PC-3 (cell line): Measurements from ENCODE around the gene COL7A1.

Experiments used
- CTCF ChIP-seq: fragments of 300-600 bp; sonication (generic); conservative IDR thresholded peaks from 2 replicates; pipeline ENCODE4 v1.5.1; 2017; ENCODE audit warnings: antibody characterized with exemption, low read depth, mild to moderate bottlenecking, low read length
- EZH2 ChIP-seq: fragments of 300-600 bp; sonication (generic); IDR thresholded peaks from one replicate; pipeline ENCODE4 v1.6.1; 2017; ENCODE audit warnings: antibody characterized with exemption, mild to moderate bottlenecking, low read length; ENCODE audit not compliant: unreplicated experiment

GRCh38 chr3:48593337-48593736 is 1.8 kb downstream of the COL7A1 start:
- TF ChIP-seq CTCF: no peak
- no peak for TF ChIP-seq EZH2
